OCI-LY7 (cell line): ENCODE results near the gene ITGB6.

Source experiments
- CTCF ChIP-seq: fragments of 200-600 bp; sonication (generic); conservative IDR thresholded peaks from 2 replicates; pipeline ENCODE4 v1.5.1; 2014; ENCODE audit warnings: mild to moderate bottlenecking, antibody characterized with exemption, low read length, moderate library complexity, mixed read lengths
- EZH2phosphoT487 ChIP-seq: fragments of 200-600 bp; sonication (generic); IDR thresholded peaks from 2 replicates; pipeline ENCODE4 v1.6.1; 2018; ENCODE audit warnings: low read depth, borderline replicate concordance, mild to moderate bottlenecking, mixed run types, antibody characterized with exemption, low read length, moderate library complexity, mixed read lengths

DNA sequence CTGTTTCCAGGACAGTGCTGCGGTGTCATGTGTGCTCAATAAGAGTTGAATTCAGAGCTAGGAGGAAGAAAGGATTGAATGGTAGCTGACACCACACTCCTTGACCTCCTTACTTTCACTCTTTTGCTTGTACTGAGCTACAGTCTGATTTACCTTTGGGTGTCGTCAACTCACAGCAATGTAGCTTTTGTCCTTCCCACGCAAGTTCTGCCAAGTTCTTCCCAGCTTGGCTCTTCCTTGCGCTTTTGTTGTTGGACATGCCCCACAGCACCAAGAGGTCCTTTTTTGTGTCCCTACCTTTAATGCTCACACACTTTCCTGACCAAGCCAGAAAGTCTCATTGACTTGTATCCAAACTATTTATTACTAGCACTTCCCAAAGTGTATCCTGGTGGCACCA lies 38.3 kb upstream of the ITGB6 start:
- TF ChIP-seq CTCF = no peak
- no peak for TF ChIP-seq EZH2phosphoT487
